Motor neuron (in vitro differentiated cells): ENCODE data around the gene MAP1B. TPM values are rescaled to one million over a fixed set of nuclear protein-coding genes. Genes with fewer than 3 reads are reported as not detected.

Experiments used
- ATAC-seq, 8 experiments: fragments of 200-7000 bp; cut with Tn5 transposase; replicated peaks in 6 of 8; 2 replicates each; pipeline ENCODE4 v1.8.0; 2021; ENCODE audit warnings: mild to moderate bottlenecking in 8 of 8, moderate library complexity in 8 of 8
- H3K27ac ChIP-seq, 2 donors: fragments of 250-450 bp; sonication (Bioruptor Pico); 2 replicates each; pipeline ENCODE4 v1.9.0; 2021; ENCODE audit warnings: antibody characterized with exemption in 2 of 2, mild to moderate bottlenecking in 2 of 2, moderate library complexity in 1 of 2
- H3K4me1 ChIP-seq, 2 donors: fragments of 250-450 bp; sonication (Bioruptor Pico); replicated peaks in 1 of 2; 2 replicates each; pipeline ENCODE4 v1.6.1; 2021; ENCODE audit warnings: antibody characterized with exemption in 2 of 2, mild to moderate bottlenecking in 2 of 2, moderate library complexity in 1 of 2
- H3K4me3 ChIP-seq, 5 donors: fragments of 250-450 bp; sonication (Bioruptor Pico); 2 replicates each; pipeline ENCODE4 v1.9.0; 2021; ENCODE audit warnings: antibody characterized with exemption in 5 of 5, mild to moderate bottlenecking in 5 of 5, moderate library complexity in 4 of 5
- WGBS, 10 experiments: fragments of 450-650 bp; shearing (Covaris generic); methylation state at CpG; one replicate each; pipeline ENCODE4 v1.0.0; 2022; 5-methylcytosine and 5-hydroxymethylcytosine counted together
- in situ Hi-C, 9 experiments: fragments of 400-800 bp; cut with MboI; loops; one replicate each; pipeline ENCODE4 v1.15.0; 2021; ENCODE audit warnings: low sequenced_read_pairs in 9 of 9, low pct_unique_long_range_greater_than_20kb in 2 of 9; ENCODE audit not compliant: unreplicated experiment in 9 of 9
- total RNA-seq, 8 experiments: library from RNA; unstranded; fragments of 300-600 nt; gene quantifications; 2 replicates each; pipeline versions ENCODE4 v1.2.3 to v1.2.4, GENCODE V29; 2022

Gene MAP1B
- total RNA-seq, 8 experiments from 2014 or later = 36.3 to 576 (median 371) TPM

- H3K27ac ChIP-seq = peak overlapping the region in 1 of 2 donors; percentile 20
These were observed 15.3 kb downstream of the MAP1B start for GRCh38 chr5:72122602-72123001.

GRCh38 chr5:72123764-72124376 lies 16.6 kb downstream of the MAP1B start:
- H3K4me3 ChIP-seq = no peak overlapping the region
- peak in 3 of 8 experiments; percentile 3 to 53 (median 18) for ATAC-seq
- H3K4me1 ChIP-seq = peaks cover 61 to 68% of the 10 kb centered on the region in 2 donors
- WGBS, 10 experiments = 20 to 98% (median 50%) methylated on average over 2 to 7 of the region's 9 CpGs
- in situ Hi-C loops = loop anchor here in 3 of 9 experiments (25.0 kb wide), 1 partner anchor 337 kb away; no protein-coding TSS in a partner anchor
- peak overlapping the region in 1 of 2 donors; percentile 32 for H3K27ac ChIP-seq

More at GRCh38 chr5:72122602-72123001, 15.3 kb downstream of the MAP1B start:
- H3K4me1 ChIP-seq = peaks cover 61 to 66% of the 10 kb centered on the region in 2 donors
- 20 to 100% (median 36%) methylated on average over 1 to 3 of the region's 3 CpGs; no CpG with 5 or more reads in 1 of the 10 experiments for WGBS, 10 experiments
- ATAC-seq = peak in 5 of 8 experiments; percentile 4 to 61 (median 28)
- in situ Hi-C loops = loop anchor here in 3 of 9 experiments (25.0 kb wide), 1 partner anchor 335 kb away; no protein-coding TSS in a partner anchor
- no peak overlapping the region for H3K4me3 ChIP-seq

- Histone ChIP-seq H3K4me1 (peaks cover 56 to 66% of the 10 kb centered on the region in 2 donors), H3K4me3 (no peak overlapping the region), H3K27ac (no peak overlapping the region)
- in situ Hi-C loops = loop anchor here in 3 of 9 experiments (25.0 kb wide), 3 partner anchors 187 to 712 kb away; partner anchors contain the start of genes MRPS27 (in 2 of the 3) and PTCD2 (in 2 of the 3)
- 10 to 100% (median 71%) methylated on average over 1 of the region's 1 CpG; no CpG with 5 or more reads in 3 of the 10 experiments for WGBS, 10 experiments
- ATAC-seq = peak in 3 of 8 experiments; percentile 29 to 55 (median 53)
These were observed 18.1 kb downstream of the MAP1B start for GRCh38 chr5:72125271-72125940.

GRCh38 chr5:72125941-72126620 lies 18.8 kb downstream of the MAP1B start:
- Histone ChIP-seq H3K4me1 (peaks cover 52 to 59% of the 10 kb centered on the region in 2 donors), H3K27ac (no peak overlapping the region), H3K4me3 (no peak overlapping the region)
- peak in 3 of 8 experiments; percentile 29 to 89 (median 84) for ATAC-seq
- in situ Hi-C loops = loop anchor here in 3 of 9 experiments (25.0 kb wide), 3 partner anchors 186 to 711 kb away; partner anchors contain the start of genes MRPS27 (in 2 of the 3) and PTCD2 (in 2 of the 3)
- 0 to 14% (median 0%) methylated on average over 1 of the region's 1 CpG; no CpG with 5 or more reads in 7 of the 10 experiments for WGBS, 10 experiments

- Histone ChIP-seq H3K27ac (no peak overlapping the region), H3K4me1 (peaks cover 49 to 54% of the 10 kb centered on the region in 2 donors), H3K4me3 (no peak overlapping the region)
- 29 to 100% (median 100%) methylated on average over 1 to 2 of the region's 2 CpGs; no CpG with 5 or more reads in 3 of the 10 experiments for WGBS, 10 experiments
- in situ Hi-C loops = loop anchor here in 3 of 9 experiments (25.0 kb wide), 3 partner anchors 186 to 711 kb away; partner anchors contain the start of genes MRPS27 (in 2 of the 3) and PTCD2 (in 2 of the 3)
- ATAC-seq = no peak
These were observed 19.5 kb downstream of the MAP1B start for GRCh38 chr5:72126796-72127195.

- H3K27ac ChIP-seq = no peak overlapping the region
- no peak overlapping the region for H3K4me3 ChIP-seq
- peaks cover 44 to 45% of the 10 kb centered on the region in 2 donors for H3K4me1 ChIP-seq
- in situ Hi-C loops = loop anchor here in 3 of 9 experiments (25.0 kb wide), 3 partner anchors 183 to 708 kb away; partner anchors contain the start of genes MRPS27 (in 2 of the 3) and PTCD2 (in 2 of the 3)
- ATAC-seq = no peak
- WGBS, 10 experiments = 38 to 100% (median 97%) methylated on average over 1 of the region's 1 CpG
These were observed 22.4 kb downstream of the MAP1B start for GRCh38 chr5:72129725-72130124.

- Histone ChIP-seq H3K4me1 (peaks cover 44 to 45% of the 10 kb centered on the region in 2 donors), H3K27ac (no peak overlapping the region), H3K4me3 (no peak overlapping the region)
- no peak for ATAC-seq
- in situ Hi-C loops = loop anchor here in 3 of 9 experiments (25.0 kb wide), 3 partner anchors 182 to 707 kb away; partner anchors contain the start of genes MRPS27 (in 2 of the 3) and PTCD2 (in 2 of the 3)
- WGBS, 10 experiments = 31 to 100% (median 79%) methylated on average over 1 to 2 of the region's 2 CpGs; no CpG with 5 or more reads in 1 of the 10 experiments
These were observed 23.1 kb downstream of the MAP1B start for GRCh38 chr5:72130351-72130761.

GRCh38 chr5:72133212-72133990 lies 26.1 kb downstream of the MAP1B start:
- ATAC-seq = no peak
- Histone ChIP-seq H3K27ac (peak overlapping the region in 1 of 2 donors; percentile 11), H3K4me3 (no peak overlapping the region), H3K4me1 (peaks cover 52 to 53% of the 10 kb centered on the region in 2 donors)
- WGBS, 10 experiments = 79 to 100% (median 91%) methylated on average over 1 to 4 of the region's 4 CpGs; no CpG with 5 or more reads in 3 of the 10 experiments
- in situ Hi-C loops = loop anchor here in 3 of 9 experiments (25.0 kb wide), 3 partner anchors 179 to 704 kb away; partner anchors contain the start of genes MRPS27 (in 2 of the 3) and PTCD2 (in 2 of the 3)

- ATAC-seq = peak; percentile 31 to 98 (median 96)
These were observed 27.1 kb downstream of the MAP1B start for GRCh38 chr5:72134226-72134899.

GRCh38 chr5:72137826-72138409 lies 30.6 kb downstream of the MAP1B start:
- in situ Hi-C loops = loop anchor here in 3 of 9 experiments (25.0 kb wide), 3 partner anchors 174 to 699 kb away; partner anchors contain the start of genes MRPS27 (in 2 of the 3) and PTCD2 (in 2 of the 3)
- ATAC-seq = no peak
- Histone ChIP-seq H3K27ac (no peak overlapping the region), H3K4me1 (peaks cover 58 to 59% of the 10 kb centered on the region in 2 donors), H3K4me3 (no peak overlapping the region)
- 31 to 100% (median 60%) methylated on average over 1 to 2 of the region's 2 CpGs; no CpG with 5 or more reads in 1 of the 10 experiments for WGBS, 10 experiments

More at GRCh38 chr5:72134226-72134899, 27.1 kb downstream of the MAP1B start:
- H3K4me1 ChIP-seq = peaks cover 46 to 53% of the 10 kb centered on the region in 2 donors
- WGBS, 10 experiments = 0 to 56% (median 5%) methylated on average over 2 to 7 of the region's 7 CpGs
- H3K27ac ChIP-seq = peak overlapping the region in 1 of 2 donors; percentile 34
- no peak overlapping the region for H3K4me3 ChIP-seq
- in situ Hi-C loops = loop anchor here in 3 of 9 experiments (25.0 kb wide), 3 partner anchors 178 to 703 kb away; partner anchors contain the start of genes MRPS27 (in 2 of the 3) and PTCD2 (in 2 of the 3)
